ENCODE data around the gene DNAH8.

DNA sequence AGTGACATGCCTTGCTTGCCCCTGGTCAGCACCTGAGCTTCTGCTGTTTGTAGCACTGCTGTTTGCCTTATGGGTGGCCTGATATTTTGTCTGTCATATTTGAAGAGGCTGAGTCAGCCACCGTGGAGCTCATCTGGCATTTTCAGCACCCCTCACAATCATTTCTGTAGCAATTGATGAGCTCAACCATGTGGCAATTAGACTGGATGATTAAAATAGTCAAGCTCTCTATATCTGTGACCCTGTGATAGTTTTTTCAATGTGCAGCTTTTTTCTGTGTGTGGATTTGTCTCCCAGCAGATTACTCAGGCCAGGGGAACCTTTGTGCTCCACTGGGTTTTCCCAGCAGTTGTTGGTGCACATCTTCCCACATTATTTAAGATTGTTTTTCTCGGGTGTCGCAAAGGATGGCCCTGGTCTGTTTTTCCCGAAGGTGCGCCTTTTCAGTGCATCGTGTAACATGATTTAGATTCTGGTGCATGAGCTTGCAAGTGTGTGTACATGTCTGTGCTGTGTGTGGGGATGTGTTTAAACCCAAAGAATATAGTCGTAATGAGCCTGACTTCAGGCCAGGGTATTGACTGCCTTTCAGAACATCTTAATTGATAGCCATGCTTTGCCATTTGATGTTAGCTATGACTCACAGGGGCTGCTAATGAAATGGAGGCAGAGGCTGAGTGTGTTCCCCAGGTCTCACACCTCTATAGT, 301.9 kb downstream of the DNAH8 start:
- no peak for TF ChIP-seq POLR2A (IDR thresholded peaks at IDR 0.05)
- TF ChIP-seq, protein P1, sequence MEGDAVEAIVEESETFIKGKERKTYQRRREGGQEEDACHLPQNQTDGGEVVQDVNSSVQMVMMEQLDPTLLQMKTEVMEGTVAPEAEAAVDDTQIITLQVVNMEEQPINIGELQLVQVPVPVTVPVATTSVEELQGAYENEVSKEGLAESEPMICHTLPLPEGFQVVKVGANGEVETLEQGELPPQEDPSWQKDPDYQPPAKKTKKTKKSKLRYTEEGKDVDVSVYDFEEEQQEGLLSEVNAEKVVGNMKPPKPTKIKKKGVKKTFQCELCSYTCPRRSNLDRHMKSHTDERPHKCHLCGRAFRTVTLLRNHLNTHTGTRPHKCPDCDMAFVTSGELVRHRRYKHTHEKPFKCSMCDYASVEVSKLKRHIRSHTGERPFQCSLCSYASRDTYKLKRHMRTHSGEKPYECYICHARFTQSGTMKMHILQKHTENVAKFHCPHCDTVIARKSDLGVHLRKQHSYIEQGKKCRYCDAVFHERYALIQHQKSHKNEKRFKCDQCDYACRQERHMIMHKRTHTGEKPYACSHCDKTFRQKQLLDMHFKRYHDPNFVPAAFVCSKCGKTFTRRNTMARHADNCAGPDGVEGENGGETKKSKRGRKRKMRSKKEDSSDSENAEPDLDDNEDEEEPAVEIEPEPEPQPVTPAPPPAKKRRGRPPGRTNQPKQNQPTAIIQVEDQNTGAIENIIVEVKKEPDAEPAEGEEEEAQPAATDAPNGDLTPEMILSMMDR (IDR thresholded peaks at IDR 0.05) = no peak
